IMR-90 (cell line): ENCODE measurements around the gene FOXL2NB. TPM values are rescaled to one million over a fixed set of nuclear protein-coding genes. Genes with fewer than 3 reads are reported as not detected.

Experiments
- ATAC-seq: fragments of 200-7000 bp; cut with Tn5 transposase; 2 replicates; pipeline ENCODE4 v1.9.1; 2020; ENCODE audit warnings: low read depth, mild to moderate bottlenecking, moderate library complexity
- BruUV-seq: library from RNA; stranded (reverse); fragments of 400-500 nt; replicated peaks from 2 replicates; lab custom pipeline; 2021; lab: Mats Ljungman, UMichigan
- CTCF ChIA-PET: fragments of 300-600 bp; formaldehyde crosslinking; extraction: SDS; loops from one replicate; lab custom pipeline; 2021; ENCODE audit warnings: antibody characterized with exemption; lab: Yijun Ruan, JAX
- POLR2A ChIA-PET: fragments of 300-600 bp; sonication (Branson Sonifier 250); formaldehyde crosslinking; loops from one replicate; lab custom pipeline; 2022; ENCODE audit warnings: antibody characterized with exemption; ENCODE audit not compliant: unreplicated experiment; lab: Charles Lee
- DNase-seq: peaks from one replicate; pipeline ENCODE4 v3.0.0; 2013
- H2AFZ ChIP-seq: replicated peaks from 2 replicates; pipeline ENCODE3; 2013; ENCODE audit warnings: low read length, mild to moderate bottlenecking; ENCODE audit not compliant: poor library complexity
- H2AK5ac ChIP-seq: 2 replicates; pipeline ENCODE4 v1.6.1; 2013; ENCODE audit warnings: low read depth, low read length, inconsistent platforms
- H2AK9ac ChIP-seq: replicated peaks from 2 replicates; pipeline ENCODE3; 2013; ENCODE audit warnings: mild to moderate bottlenecking, low read depth, low read length, moderate library complexity; ENCODE audit not compliant: poor library complexity
- H2BK120ac ChIP-seq: 2 replicates; pipeline ENCODE4 v1.6.1; 2013; ENCODE audit warnings: low read depth, low read length, inconsistent platforms
- H2BK15ac ChIP-seq: 3 replicates; pipeline ENCODE4 v1.6.1; 2013; ENCODE audit warnings: low read depth, low read length, inconsistent platforms
- H2BK20ac ChIP-seq: 2 replicates; pipeline ENCODE4 v1.6.1; 2013; ENCODE audit warnings: low read depth, mild to moderate bottlenecking, inconsistent platforms, low read length, moderate library complexity
- H2BK5ac ChIP-seq: 2 replicates; pipeline ENCODE4 v1.6.1; 2013; ENCODE audit warnings: mild to moderate bottlenecking, low read depth, low read length, inconsistent platforms; ENCODE audit not compliant: poor library complexity, severe bottlenecking
- H3K14ac ChIP-seq: replicated peaks from 2 replicates; pipeline ENCODE4 v1.6.1; 2013; ENCODE audit warnings: low read depth, low read length, inconsistent platforms
- H3K18ac ChIP-seq: 2 replicates; pipeline ENCODE4 v1.6.1; 2013; ENCODE audit warnings: low read depth, low read length, control low read depth
- H3K23ac ChIP-seq: 2 replicates; pipeline ENCODE4 v1.6.1; 2013; ENCODE audit warnings: low read depth, low read length, inconsistent platforms
- H3K27ac ChIP-seq: 2 replicates; pipeline ENCODE4 v1.5.1; 2013; ENCODE audit warnings: mild to moderate bottlenecking, control low read depth, low read length; ENCODE audit not compliant: insufficient read depth
- H3K27me3 ChIP-seq: 2 replicates; pipeline ENCODE4 v1.6.1; 2013; ENCODE audit warnings: low read length; ENCODE audit not compliant: control insufficient read depth, insufficient read depth
- H3K36me3 ChIP-seq: 2 replicates; pipeline ENCODE4 v1.6.1; 2013; ENCODE audit warnings: low read length, mixed read lengths; ENCODE audit not compliant: control insufficient read depth, insufficient read depth
- H3K4ac ChIP-seq: 2 replicates; pipeline ENCODE4 v1.6.1; 2013; ENCODE audit warnings: low read depth, low read length, inconsistent platforms
- H3K4me1 ChIP-seq: 2 replicates; pipeline ENCODE4 v1.6.1; 2013; ENCODE audit warnings: low read length, mixed read lengths; ENCODE audit not compliant: control insufficient read depth, insufficient read depth
- H3K4me2 ChIP-seq: 2 replicates; pipeline ENCODE4 v1.6.1; 2013; ENCODE audit warnings: low read depth, mild to moderate bottlenecking, control low read depth, low read length, moderate library complexity
- H3K4me3 ChIP-seq: 2 replicates; pipeline ENCODE4 v1.5.1; 2013; ENCODE audit warnings: low read depth, mild to moderate bottlenecking, control low read depth, low read length, moderate library complexity; ENCODE audit not compliant: insufficient read depth
- H3K56ac ChIP-seq: 2 replicates; pipeline ENCODE4 v1.6.1; 2013; ENCODE audit warnings: low read length, inconsistent platforms; ENCODE audit not compliant: insufficient read depth; ENCODE audit errors: extremely low read depth
- H3K79me1 ChIP-seq, 2 experiments: 2 replicates each; pipeline ENCODE4 v1.6.1; 2013; ENCODE audit warnings: low read length in 2 of 2, inconsistent platforms in 1 of 2, low read depth in 1 of 2
- H3K9ac ChIP-seq: 2 replicates; pipeline ENCODE4 v1.6.1; 2013; ENCODE audit warnings: low read depth, low read length, control low read depth
- H3K9me1 ChIP-seq: 2 replicates; pipeline ENCODE4 v1.6.1; 2013; ENCODE audit warnings: low read length, inconsistent platforms; ENCODE audit not compliant: insufficient read depth
- H3K9me3 ChIP-seq: 2 replicates; pipeline ENCODE4 v1.6.1; 2013; ENCODE audit warnings: low read length; ENCODE audit not compliant: control insufficient read depth, insufficient read depth
- H4K20me1 ChIP-seq: 2 replicates; pipeline ENCODE4 v1.6.1; 2013; ENCODE audit warnings: low read length, inconsistent platforms; ENCODE audit not compliant: insufficient read depth
- H4K5ac ChIP-seq: 2 replicates; pipeline ENCODE4 v1.6.1; 2013; ENCODE audit warnings: mild to moderate bottlenecking, low read depth, low read length, control low read depth
- H4K8ac ChIP-seq, 2 experiments: 2 replicates each; pipeline ENCODE4 v1.6.1; 2013; ENCODE audit warnings: low read depth in 2 of 2, low read length in 2 of 2, control low read depth in 1 of 2, inconsistent platforms in 1 of 2
- H4K91ac ChIP-seq: 2 replicates; pipeline ENCODE4 v1.6.1; 2013; ENCODE audit warnings: low read depth, low read length, inconsistent platforms; ENCODE audit not compliant: insufficient read depth
- BHLHE40 ChIP-seq: fragments of 150-350 bp; IDR thresholded peaks from 2 replicates; pipeline ENCODE4 v1.6.1; 2016; ENCODE audit warnings: mild to moderate bottlenecking, low read depth, low read length
- CEBPB ChIP-seq: IDR thresholded peaks from 2 replicates; pipeline ENCODE4 v1.6.1; 2012; ENCODE audit warnings: low read depth, low read length, improper control_type of control experiment
- CHD1 ChIP-seq: IDR thresholded peaks from 2 replicates; pipeline ENCODE4 v1.6.1; 2012; ENCODE audit warnings: low read depth, low read length, improper control_type of control experiment
- CTCF ChIP-seq: conservative IDR thresholded peaks from 2 replicates; pipeline ENCODE4 v1.5.1; 2012; ENCODE audit warnings: mild to moderate bottlenecking, low read depth, low read length, improper control_type of control experiment
- ELK1 ChIP-seq: fragments of 150-350 bp; IDR thresholded peaks from 2 replicates; pipeline ENCODE4 v1.6.1; 2016; ENCODE audit warnings: low read depth, mild to moderate bottlenecking, low read length, moderate library complexity, borderline replicate concordance
- MAZ ChIP-seq: IDR thresholded peaks from 2 replicates; pipeline ENCODE4 v1.6.1; 2012; ENCODE audit warnings: low read depth, mild to moderate bottlenecking, low read length, improper control_type of control experiment, moderate library complexity, borderline replicate concordance
- POLR2A ChIP-seq: IDR thresholded peaks from 2 replicates; pipeline ENCODE4 v1.6.1; 2012; ENCODE audit warnings: mild to moderate bottlenecking, low read depth, low read length
- RAD21 ChIP-seq: IDR thresholded peaks from 2 replicates; pipeline ENCODE4 v1.6.1; 2012; ENCODE audit warnings: low read length, improper control_type of control experiment
- SMC3 ChIP-seq: fragments of 150-350 bp; IDR thresholded peaks from 2 replicates; pipeline ENCODE4 v1.6.1; 2016; ENCODE audit warnings: low read depth, mild to moderate bottlenecking, antibody characterized with exemption, low read length, moderate library complexity
- WGBS, 2 experiments: methylation state at CpG; one replicate each; pipeline versions ENCODE4 v1.1.5 to v1.1.7; 2013; ENCODE audit warnings: missing lambda C conversion rate in 2 of 2; ENCODE audit not compliant: insufficient read length in 1 of 2; ENCODE audit errors: extremely low coverage in 2 of 2; 5-methylcytosine and 5-hydroxymethylcytosine counted together
- dilution Hi-C: fragments of 300-500 bp; cut with HindIII; formaldehyde crosslinking; loops from one replicate; pipeline ENCODE4 v1.14.3; 2018; ENCODE audit warnings: low sequenced_read_pairs; ENCODE audit not compliant: unreplicated experiment
- in situ Hi-C: fragments of 300-500 bp; cut with MboI; formaldehyde crosslinking; loops from 3 replicates; pipeline ENCODE4 v1.14.3; 2019; ENCODE audit warnings: low sequenced_read_pairs, inconsistent platforms, mixed read lengths
- intact Hi-C: fragments of 100-400 bp; cut with micrococcal nuclease; formaldehyde crosslinking; loops from 2 replicates; pipeline ENCODE4 v1.10.0; 2022
- polyA plus RNA-seq, 3 experiments: library from polyadenylated mRNA; depleted of rRNA; stranded (reverse); fragments of >200 nt; gene quantifications; 2 replicates each; pipeline ENCODE4 v1.2.3, GENCODE V29; 2012; ENCODE audit warnings: low replicate concordance in 1 of 3
- total RNA-seq: library from RNA; depleted of rRNA; stranded (reverse); fragments of >200 nt; gene quantifications from 2 replicates; pipeline ENCODE4 v1.2.3, GENCODE V29; 2012

FOXL2NB gene
- total and polyA plus RNA-seq, 2 of the 4 experiments (the other 2 are of a cell fraction), result under 0.01 to 0.05 TPM

GRCh38 chr3:138902171-138902570 is 44.8 kb upstream of the FOXL2NB start:
- H4K20me1 ChIP-seq, result no peaks in the 10 kb centered on the region
- no peak overlapping the region for H4K91ac ChIP-seq
- no peak overlapping the region for H3K4ac ChIP-seq
- no peak overlapping the region for H3K4me2 ChIP-seq
- POLR2A ChIA-PET, result no interaction called here
- H2BK120ac ChIP-seq, result no peak overlapping the region
- no peaks in the 10 kb centered on the region for H3K79me1 ChIP-seq
- H3K9me1 ChIP-seq, result 0 out of 2 replicates have a peak, but pooled peaks cover 2% of the 10 kb centered on the region
- no peak overlapping the region for H3K9ac ChIP-seq
- no peak overlapping the region for H2BK5ac ChIP-seq
- dilution Hi-C loops (no loop called here), intact Hi-C loops (no loop called here), in situ Hi-C loops (no loop called here)
- ATAC-seq (no peak), DNase-seq (no peak)
- H2AK9ac ChIP-seq, result no peak overlapping the region
- no peak for TF ChIP-seq CHD1
- TF ChIP-seq MAZ, result no peak
- peak; percentile 61 for TF ChIP-seq CEBPB
- no peak for TF ChIP-seq CTCF
- TF ChIP-seq RAD21, result no peak
- TF ChIP-seq BHLHE40, result no peak
- TF ChIP-seq ELK1, result no peak
- TF ChIP-seq POLR2A, result no peak
- no peak for TF ChIP-seq SMC3
- no peak overlapping the region for H2AK5ac ChIP-seq
- H3K27ac ChIP-seq, result no peak overlapping the region
- no peak overlapping the region for H3K56ac ChIP-seq
- no peak overlapping the region for H4K5ac ChIP-seq
- no peak overlapping the region for H3K18ac ChIP-seq
- CTCF ChIA-PET, result interaction anchor here (4.4 kb wide), 1 partner anchor 14 kb away, joined by 30 read pairs; no protein-coding TSS in a partner anchor
- H3K23ac ChIP-seq, result no peak overlapping the region
- H3K4me3 ChIP-seq, result no peak overlapping the region
- H3K4me1 ChIP-seq, result peaks cover 6% of the 10 kb centered on the region
- no TSS peak for BruUV-seq
- no peaks in the 10 kb centered on the region; the same call in 1 of the 2 replicates for H3K27me3 ChIP-seq
- H2BK20ac ChIP-seq, result no peak overlapping the region
- no CpG with 5 or more reads among the region's 1 CpG for WGBS, 2 experiments
- H3K36me3 ChIP-seq, result no peaks in the 10 kb centered on the region
- no peaks in the 10 kb centered on the region for H3K9me3 ChIP-seq
- no peak overlapping the region for H2AFZ ChIP-seq
- H2BK15ac ChIP-seq, result no peak overlapping the region
- no peak overlapping the region for H3K14ac ChIP-seq
- H4K8ac ChIP-seq, result no peak overlapping the region
